Middle frontal gyrus (tissue), 1 donor: Measurements from ENCODE around the gene TOX4.
"Not testable (repeated sequence)": the region's sequence is repeated elsewhere in the genome, so short reads cannot be mapped to it uniquely, and the experiment has no call there.

ENCODE experiments used
- DNase-seq: peaks from one replicate; pipeline ENCODE4 v3.0.0-alpha.2; 2015; ENCODE audit warnings: low spot score; ENCODE audit errors: extremely low spot score

Gene TOX4

GRCh38 chr14:21476925-21477681, at the start of gene TOX4, which contains the start of gene RAB2B:
Gene TOX4, plus strand, starts transcription at chr14:21477195. Its CDS starts 84 bp downstream, at chr14:21477279.
Gene RAB2B, minus strand, starts transcription at chr14:21476959. Its CDS starts 87 bp downstream, at chr14:21476872.
- DNase-seq, result peak; percentile 100

GRCh38 chr14:21428930-21429329, 48.1 kb upstream of the TOX4 start:
- no peak for DNase-seq

- no peak for DNase-seq
Observed at GRCh38 chr14:21431126-21431525, 45.9 kb upstream of the TOX4 start.

GRCh38 chr14:21436567-21437062, 40.4 kb upstream of the TOX4 start:
- no peak for DNase-seq

- peak; percentile 95 for DNase-seq
Observed at GRCh38 chr14:21437063-21437901, 39.7 kb upstream of the TOX4 start.

GRCh38 chr14:21440859-21441258, 36.1 kb upstream of the TOX4 start:
- no peak for DNase-seq

- not testable (repeated sequence) for DNase-seq
Observed at GRCh38 chr14:21442657-21443056, 34.3 kb upstream of the TOX4 start.

GRCh38 chr14:21449899-21450216, 27.1 kb upstream of the TOX4 start:
- no peak for DNase-seq

- DNase-seq, result no peak
Observed at GRCh38 chr14:21454843-21455544, 22.0 kb upstream of the TOX4 start.

- DNase-seq, result no peak
Observed at GRCh38 chr14:21455592-21455911, 21.4 kb upstream of the TOX4 start.

GRCh38 chr14:21455912-21456667, 20.9 kb upstream of the TOX4 start, which contains the start of gene CHD8:
Gene CHD8, minus strand, starts transcription at chr14:21456123. Its CDS starts 24,480 bp downstream, at chr14:21431643.
- DNase-seq, result peak; percentile 99

- no peak for DNase-seq
Observed at GRCh38 chr14:21467616-21468015, 9.4 kb upstream of the TOX4 start.

- no peak for DNase-seq
Observed at GRCh38 chr14:21475767-21476522, 1.1 kb upstream of the TOX4 start.

GRCh38 chr14:21476523-21476924, 471 bp upstream of the TOX4 start:
- DNase-seq, result peak; percentile 17

GRCh38 chr14:21486640-21487087, 9.7 kb downstream of the TOX4 start:
- DNase-seq, result no peak

- no peak for DNase-seq
Observed at GRCh38 chr14:21494902-21495762, 18.1 kb downstream of the TOX4 start.

- no peak for DNase-seq
Observed at GRCh38 chr14:21496453-21496852, 19.5 kb downstream of the TOX4 start.

- peak; percentile 44 for DNase-seq
Observed at GRCh38 chr14:21498540-21499526, 21.8 kb downstream of the TOX4 start.
